NCI-H2107 treated with DMSO at 0.1 percent for 48 hours (cell line): ENCODE results near the gene DDX25.

Source experiments
- DNase-seq: peaks from one replicate; lab custom pipeline; 2025; ENCODE audit not compliant: unreplicated experiment; lab: John Stamatoyannopoulos, UW

The DDX25 gene

DNA sequence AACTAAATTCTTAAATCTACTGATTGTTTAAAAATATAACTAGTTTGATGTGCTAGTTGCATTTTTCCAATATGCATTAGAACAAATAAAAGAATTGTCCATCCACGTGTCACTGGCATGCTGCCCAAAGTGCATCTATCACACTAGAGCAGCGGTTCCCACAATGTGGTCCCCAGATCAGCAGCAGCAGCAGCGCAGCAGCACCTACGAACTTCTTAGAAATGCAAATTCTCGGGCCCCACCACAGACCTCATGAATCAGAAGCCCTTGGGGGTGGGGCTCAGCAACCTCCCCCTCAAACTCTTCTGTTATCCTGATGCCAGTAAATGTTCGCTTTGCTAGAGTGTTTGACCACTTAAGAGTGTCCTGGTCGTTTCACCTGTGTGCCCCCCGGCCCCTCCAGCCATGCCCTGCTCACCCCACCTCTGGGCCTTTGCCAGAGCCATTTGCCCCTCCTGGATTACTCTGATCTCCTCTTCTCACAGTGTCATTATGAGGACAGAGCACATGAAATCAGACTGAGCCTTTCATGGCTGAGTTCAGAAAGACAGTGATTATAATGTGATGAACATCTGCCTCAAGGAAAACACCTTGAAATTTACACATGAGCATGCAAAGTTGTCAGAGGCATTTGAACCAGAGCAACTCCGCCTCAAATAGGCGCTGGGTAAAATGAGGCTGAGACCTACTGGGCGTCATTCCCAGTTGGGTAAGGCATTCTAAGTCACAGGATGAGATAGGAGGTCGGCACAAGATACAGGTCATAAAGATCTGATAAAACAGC is 28.9 kb downstream of the DDX25 start:
- DNase-seq = no peak

DNA sequence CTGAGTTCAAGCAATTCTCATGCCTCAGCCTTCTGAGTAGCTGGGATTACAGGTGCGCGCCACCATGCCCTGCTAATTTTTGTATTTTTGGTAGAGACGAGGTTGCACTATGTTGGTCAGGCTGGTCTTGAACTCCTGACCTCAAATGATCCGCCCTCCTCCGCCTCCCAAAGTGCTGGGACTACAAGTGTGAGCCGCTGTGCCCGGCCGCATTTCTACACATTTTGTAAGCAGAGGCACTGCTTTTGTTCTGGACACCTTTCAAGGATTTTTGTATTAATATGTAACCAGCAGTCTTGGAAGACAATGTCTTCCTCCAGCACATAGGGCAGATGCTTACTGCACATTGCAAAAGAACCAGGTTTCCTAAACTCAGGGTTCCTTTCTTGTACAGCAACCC is 30.2 kb downstream of the DDX25 start:
- no peak for DNase-seq

DNA sequence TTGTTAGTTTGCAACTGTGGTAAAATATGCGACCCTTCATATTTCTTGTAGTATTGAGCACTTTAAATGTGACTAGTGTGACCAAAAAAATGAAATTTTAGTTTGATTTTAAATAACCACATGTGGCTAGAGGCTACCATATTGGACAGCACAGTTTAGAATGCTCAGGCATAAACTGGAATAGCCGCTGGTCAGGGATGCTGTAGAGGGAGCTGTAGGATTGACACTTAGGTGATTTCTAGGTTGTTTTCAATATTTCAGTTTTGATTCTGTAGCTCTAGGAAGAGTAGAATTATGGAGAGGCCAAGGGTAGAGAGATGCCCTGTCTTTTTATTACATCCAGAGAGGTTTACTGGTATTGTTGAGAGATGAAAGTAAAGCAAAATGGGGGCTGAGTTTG is 30.7 kb downstream of the DDX25 start:
- DNase-seq = no peak

DNA sequence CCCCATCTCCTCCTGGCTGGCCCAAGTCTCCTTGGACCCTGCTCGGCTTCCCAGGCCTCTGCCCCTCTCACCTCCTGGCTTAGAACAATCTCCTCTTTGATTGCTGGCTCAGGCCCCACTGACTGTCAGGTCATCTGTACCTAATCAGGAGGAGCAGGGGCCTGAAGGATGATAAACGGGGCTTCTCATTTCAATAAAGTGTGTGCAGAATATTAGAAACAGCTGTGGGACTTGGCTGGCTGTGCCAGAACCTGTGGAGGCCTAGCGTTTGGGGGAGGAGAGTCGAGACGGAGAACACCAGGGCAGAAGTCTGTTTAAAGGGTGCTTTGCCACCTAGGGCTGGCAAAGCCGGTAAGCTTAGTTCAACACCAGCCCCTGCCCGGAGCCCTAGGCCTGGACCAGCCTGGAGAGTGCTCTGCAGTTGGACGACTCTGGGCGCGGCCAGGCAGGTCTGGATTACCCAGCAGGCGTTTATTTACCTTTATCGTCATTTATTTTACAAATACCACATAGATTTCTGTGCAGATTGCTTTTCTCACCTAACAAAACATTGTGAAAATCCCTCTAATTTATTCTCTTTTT is 31.4 kb downstream of the DDX25 start:
- DNase-seq = no peak

GRCh38 chr11:125938418-125938817 is 34.1 kb downstream of the DDX25 start:
- DNase-seq = no peak

DNA sequence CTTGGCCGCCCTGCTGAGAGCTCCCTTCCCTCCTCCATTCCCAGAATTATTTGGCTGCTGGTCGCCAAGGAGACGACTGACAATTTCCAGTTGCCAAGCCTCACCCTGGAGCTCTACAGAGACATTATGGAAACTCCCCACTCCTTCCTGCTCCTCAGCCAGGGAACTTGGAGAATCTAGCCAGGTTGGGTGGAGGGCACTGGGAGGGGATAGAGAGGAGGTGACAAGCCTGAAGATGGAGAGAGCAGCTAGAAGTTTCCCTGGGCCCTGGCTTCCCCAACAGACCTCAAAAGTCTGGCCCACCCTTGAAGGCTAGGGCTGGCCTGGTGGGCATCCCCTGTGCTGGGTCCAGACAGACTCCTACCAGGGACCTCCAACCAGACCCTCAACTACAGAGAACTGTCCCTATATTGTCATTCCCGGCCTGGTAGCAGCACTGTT is 34.8 kb downstream of the DDX25 start:
- no peak for DNase-seq

- DNase-seq = no peak
Observed at GRCh38 chr11:125940145-125940544, 35.8 kb downstream of the DDX25 start.

GRCh38 chr11:125941267-125941618 is 36.9 kb downstream of the DDX25 start:
- no peak for DNase-seq

DNA sequence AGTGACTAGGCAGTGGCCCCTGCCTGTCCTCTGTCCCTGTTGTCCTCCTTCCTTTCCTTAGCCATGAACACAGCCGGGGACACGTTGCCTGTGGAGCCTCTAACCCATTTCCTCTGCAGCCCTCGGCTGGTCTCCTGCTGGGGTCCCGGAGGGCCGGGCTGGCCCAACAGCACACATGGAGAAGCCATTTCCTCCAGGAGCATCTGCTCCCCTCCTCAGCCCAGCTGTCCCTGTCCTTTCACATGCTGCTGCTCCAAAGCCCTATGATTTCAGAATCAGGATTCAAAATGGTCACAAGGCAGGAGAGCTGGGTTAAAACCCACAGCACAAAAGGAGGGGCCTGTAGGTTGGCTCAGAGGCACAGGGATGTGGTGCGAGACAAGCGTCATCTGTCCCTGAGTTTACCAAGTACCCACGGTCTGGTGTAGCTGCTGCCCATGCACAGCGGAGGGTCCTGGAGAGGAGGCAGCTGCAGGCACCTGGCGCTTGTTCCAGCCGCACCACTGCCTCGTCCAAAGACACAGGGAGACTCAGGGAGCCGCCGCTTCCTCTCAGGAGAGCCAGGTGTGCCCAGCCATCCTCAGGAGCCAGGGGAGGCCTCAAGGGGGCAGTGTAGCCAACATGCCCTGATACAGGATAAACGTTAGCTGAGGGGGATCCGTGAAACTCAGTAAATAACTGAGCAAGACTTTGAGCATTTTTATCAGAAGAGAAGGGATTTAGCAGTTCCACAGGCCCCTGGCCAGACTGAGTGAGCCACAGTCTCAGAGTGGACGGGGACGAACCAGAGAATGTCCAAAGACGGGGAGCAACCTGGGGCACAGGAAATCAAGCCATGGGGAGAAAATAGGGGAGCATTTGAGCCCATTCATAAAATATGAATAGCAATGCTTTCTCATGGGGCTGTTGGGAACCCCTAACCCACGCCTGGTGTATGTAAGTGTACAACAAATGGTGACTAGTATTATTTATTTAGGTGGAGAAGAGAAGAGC is 37.6 kb downstream of the DDX25 start:
- peak; percentile 59 for DNase-seq

DNA sequence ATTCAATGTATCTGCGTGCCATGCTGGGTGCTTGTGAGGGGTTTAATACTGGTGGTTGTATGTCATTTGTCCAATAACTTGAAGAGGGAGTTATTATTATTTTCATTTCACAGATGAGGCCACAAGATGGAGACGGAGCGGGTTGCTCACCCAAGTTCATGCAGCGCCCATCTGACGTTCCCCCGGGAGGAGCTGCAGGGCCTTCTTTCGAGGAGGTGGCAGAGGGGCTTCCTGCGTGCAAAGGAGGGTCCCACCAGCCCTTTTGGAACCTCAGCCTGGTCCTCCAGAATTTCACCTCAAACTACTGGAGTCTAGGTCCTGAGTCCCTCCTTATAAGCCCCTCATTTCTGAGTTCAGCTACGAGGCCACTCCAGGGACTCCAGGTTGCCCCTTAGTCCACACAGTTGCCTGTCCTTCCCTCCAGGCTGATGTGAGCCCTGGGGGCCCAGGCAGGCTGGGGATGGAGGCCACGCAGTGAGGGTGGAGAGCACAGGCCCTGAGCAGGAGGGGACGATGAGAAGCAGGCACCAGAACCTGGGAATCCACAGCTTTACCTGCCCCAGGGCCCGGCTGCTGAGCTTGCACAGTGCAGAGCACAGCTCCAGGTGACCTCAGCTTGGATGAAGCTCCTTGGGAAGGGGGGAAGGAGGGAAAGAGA is 38.6 kb downstream of the DDX25 start:
- DNase-seq = no peak

DNA sequence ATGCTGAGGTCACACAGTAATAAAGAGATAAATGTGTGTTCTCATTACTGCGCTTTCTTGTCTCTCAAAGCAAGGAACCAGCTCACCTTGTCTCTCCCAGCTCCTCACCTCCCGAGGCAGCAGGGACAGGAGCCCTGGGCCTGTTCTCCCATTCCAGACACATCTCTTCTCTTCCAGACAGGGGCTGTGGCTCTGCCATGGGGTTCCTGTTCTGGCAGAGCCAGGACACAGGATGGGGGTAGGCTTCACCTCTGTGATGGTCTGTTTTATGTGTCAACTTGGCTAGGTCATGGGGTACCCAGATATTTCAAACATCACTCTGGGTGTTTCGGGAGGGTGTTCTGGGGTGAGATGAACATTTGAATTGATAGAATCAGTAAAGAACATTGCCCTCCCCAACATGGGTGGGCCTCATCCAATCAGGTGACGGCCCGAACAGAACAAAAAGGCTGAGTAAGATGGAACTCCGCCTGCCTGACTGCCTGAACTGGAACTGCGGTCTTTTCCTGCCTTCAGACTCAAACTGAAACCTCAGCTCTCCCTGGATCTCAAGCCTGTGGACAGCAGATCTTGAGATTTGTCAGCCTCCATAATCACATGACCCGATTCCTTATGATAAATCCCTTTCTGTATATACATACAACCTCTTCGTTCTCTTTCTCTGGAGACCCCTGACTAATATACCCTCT is 39.5 kb downstream of the DDX25 start:
- DNase-seq = no peak

DNA sequence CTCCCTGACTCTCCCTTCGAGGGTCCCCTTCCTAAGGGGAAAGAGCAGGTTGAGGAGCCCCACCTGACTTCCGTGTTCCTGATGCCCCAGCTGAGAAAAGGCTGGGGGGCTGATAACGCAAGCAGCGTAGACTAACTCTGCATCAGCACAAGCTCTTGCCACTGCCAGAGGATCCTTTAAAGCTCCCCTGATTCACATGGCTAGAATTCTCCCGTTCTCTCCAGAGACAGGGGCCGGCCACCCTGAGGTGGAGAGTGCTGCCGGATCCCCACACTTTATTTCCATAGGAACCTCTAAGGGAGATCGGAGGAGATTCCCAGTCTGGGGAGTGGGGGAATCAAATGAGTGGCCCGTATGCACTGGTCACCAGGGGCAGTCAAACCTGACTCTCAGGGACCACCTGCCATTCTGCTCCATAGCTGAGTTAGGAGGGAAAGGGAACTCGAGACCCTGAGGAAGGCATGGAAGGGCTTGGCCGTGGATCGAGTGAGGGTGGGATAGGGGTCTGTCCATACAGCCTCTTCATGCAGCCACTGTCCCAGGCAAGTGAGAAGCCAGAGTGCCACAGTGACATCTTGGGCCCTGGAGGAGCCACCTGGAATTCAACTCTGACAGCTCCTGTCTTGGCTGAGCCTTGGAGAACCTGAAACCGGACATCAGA is 40.2 kb downstream of the DDX25 start:
- no peak for DNase-seq

- DNase-seq = no peak
Observed at GRCh38 chr11:125945011-125945796, 40.9 kb downstream of the DDX25 start.

DNA sequence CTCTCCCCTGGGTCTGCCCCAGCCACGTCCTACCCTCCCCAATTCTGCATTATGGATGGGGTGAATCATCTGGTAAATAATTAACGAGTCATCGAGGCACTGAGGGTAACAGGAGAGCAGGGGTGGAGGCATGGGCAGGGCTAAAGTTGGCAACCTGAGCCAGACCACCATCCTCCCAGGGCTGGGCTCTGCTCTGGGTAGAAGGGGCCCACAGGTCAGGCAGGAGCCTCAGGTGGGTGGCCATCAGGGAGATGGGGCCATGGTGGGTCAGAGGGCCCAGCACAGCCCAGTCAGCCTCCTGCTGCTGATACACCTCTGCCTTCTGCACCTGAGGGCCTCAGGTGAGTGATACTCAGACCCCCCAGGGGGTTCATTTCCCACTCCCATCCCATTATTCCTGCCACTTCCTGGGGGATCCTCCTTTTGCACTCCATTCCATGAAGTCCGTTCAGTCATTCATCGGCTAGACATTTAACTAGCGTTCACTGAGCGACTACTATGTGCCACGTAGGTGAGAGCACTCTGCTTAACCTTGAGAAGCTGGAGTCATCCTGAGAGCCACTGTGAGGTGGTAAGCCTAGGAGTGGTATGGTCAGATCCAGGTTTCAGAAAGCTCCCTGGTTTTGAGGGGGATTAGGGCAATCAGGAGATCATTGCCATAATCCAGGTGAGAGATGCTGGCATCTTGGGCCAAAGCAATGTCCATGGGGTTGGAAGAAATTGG is 41.7 kb downstream of the DDX25 start, which contains the start of gene VSIG10L2:
TSS of gene VSIG10L2 (plus strand) at position 248 of the 724 bp plus-strand sequence. CDS start at position 260, 12 bp downstream.
- DNase-seq = no peak

- no peak for DNase-seq
Observed at GRCh38 chr11:125946712-125947418, 42.6 kb downstream of the DDX25 start.

- no peak for DNase-seq
Observed at GRCh38 chr11:125947419-125948277, 43.3 kb downstream of the DDX25 start.
